8988T (cell line): ENCODE data around the gene HSBP1.

Source experiments
- DNase-seq: peaks from one replicate; pipeline ENCODE4 v3.0.0; 2011

The HSBP1 gene

DNA sequence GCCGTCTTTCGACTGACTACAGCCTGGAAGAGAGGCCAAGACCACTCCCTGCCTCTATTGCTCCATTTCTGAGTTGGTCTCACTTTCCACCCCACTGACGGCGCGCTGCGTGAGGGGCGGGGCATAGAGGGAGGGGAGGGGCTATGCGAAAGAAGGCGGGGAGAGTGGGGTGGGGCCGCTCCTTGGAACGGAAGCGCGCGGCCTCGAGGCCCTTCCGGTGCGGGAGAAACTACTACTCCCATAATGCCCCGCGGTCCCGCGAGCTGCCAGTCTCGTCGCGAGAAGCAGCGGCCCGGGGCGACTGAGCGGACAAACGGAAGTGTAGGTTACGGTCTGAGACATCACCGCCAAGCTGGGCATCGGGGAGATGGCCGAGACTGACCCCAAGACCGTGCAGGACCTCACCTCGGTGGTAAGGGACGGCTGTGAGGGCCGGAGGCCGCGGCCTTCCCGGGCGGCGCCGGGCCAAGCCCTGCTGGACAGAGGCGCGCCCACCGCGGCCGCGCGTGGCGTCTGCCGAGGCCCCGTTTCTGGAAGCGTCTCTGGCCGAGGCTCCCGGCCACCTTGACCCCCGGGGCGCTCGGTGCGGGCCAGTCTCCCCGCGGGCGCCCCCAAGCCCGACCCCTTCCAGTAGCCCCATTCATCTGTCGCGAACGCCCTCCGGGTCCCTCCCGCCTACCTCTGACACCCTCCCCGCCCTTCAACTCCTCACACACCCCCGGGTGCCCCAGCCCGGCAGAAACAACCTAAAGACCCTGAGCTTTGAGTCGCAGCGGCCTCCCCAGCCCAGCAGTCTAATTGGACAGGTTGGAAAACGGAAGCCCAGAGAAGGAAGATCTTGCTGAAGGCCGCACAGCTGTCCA is at the start of gene HSBP1:
Gene HSBP1 (plus strand): TSS at position 269 of the 863 bp plus-strand sequence. CDS start 99 bp downstream, at position 368.
- DNase-seq: peak; percentile 97

DNA sequence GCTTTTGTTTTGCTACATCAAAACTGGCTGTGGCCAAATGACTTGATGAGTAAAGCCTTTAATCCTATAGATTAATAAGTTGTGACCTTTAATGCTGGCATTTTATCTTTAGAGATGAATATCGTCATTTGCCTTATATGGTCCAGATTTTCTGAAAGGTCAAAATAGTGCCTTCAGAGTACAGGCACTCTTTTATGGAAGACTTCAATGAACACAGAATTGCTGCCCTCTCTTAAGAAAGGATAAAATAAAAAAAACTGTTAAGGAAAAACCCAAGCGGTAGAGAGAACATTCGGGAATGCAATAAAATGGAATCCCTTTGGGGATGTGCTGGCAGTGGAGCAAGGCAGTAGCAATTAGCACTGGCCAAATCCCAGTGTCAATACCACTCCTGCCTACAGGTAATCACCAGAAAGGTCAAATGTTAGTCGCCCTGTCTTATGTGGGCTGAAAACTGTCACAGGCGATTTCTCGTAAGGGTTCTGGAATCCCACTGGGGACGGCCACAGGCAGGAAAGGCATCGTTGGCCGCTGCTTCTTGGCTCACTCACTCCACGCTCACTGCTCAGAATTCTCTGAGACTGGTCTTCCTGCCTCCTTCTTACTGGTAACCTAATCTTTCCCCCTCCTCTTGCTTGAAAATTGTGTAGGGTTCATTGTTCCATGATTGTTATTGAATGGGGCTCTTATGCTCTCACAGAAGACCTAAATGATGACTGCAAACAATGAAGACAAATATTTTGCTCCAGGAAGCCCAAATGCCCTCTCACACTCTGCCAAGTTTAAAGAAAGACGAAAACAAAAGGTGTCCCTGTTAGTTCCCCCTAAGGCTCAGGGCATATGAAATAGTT is 45.4 kb upstream of the HSBP1 start:
- no peak for DNase-seq

DNA sequence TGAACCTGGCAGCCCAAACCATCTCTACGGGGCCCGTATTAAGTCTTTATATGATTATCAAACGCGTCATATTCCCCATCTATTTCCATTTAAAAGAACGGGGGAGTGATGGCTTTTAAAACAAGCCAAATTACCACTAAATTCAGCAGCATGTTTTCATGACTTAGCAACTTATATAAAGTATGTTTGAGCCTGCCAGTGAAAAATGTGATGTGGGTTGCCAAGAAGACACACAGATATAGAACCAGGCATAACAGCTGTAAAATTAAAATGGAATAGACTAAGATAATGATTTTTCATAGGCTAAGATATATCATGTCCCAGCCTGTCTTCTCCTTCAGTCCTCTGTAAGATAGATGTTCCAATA is 44.8 kb upstream of the HSBP1 start:
- no peak for DNase-seq

DNA sequence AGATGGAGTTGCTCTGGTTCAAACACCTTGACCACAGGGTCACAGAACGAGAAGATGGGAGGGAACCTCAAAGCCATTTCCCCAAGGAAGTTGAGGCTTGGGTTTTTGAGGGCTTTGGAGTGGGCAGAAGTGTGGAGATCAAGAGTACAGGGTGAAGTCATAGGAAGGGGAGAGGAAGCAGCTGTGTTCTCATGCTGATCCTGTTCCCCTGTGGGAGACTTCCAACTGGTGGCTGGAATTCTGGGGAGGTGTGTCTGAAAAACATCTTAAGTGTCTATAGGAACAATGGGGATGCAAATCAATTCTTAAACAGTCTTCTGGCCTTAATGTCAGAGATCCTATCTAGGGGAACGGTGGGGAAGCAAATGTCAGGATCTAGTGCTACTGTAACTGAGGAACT is 38.8 kb upstream of the HSBP1 start:
- DNase-seq: no peak

DNA sequence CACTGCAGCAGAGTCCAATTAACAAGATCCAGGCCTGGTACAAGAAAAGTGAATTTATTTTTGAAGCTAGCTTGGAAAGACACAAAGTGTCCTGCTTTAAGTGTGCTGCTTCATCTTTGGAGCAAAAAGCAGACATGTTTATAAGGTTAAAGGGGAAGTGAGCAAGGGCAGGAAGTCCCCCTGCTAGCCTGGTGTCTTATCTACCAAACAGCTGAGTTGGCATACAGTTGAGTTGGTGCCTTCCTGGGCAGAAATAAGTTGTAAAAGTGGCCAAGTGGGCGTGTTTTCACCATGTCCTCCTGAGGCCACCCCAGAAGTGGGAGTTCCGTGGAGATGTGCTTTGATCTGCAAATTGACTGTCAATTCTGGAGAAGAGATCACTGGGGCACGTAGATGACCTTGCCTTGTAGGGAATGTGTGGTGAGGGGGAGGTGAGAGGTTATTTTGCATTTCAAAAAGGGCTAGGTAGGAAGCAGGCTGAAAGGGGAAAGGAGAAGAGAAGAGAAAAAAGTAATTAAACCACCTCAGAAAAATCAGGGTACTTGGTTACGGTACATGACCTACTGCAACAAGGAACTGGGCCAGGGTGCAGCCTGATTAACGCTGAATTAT is 38.3 kb upstream of the HSBP1 start:
- DNase-seq: no peak

DNA sequence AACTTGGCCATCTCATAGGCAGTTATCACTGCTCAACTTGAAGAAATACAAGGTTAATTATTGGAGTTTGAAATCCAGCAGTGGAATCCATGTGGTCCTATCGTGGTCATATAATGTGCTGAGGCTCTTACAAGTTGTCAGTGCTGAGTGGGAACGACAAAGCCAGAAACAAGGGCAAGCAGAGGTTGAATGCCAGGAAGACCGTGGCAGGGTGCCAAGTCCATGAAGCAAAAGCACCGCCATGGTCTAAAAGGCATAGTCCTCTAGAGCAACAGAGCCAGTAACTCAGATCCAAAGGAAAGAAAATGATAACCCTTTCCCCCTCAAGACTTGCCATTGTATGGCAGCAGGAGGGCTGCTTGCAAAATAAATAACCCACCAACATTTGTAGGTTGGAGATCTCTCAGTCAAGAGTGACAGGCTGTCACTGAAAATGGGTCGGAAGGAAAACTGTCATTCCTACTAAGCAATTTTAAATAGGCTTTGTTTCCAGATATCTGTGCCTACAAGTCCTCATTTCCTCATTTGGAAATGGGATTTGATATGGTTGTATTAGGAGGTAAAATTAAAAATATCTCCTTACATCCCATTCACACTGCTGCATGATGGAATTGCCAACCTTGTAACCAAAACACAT is 36.4 kb upstream of the HSBP1 start:
- DNase-seq: no peak

DNA sequence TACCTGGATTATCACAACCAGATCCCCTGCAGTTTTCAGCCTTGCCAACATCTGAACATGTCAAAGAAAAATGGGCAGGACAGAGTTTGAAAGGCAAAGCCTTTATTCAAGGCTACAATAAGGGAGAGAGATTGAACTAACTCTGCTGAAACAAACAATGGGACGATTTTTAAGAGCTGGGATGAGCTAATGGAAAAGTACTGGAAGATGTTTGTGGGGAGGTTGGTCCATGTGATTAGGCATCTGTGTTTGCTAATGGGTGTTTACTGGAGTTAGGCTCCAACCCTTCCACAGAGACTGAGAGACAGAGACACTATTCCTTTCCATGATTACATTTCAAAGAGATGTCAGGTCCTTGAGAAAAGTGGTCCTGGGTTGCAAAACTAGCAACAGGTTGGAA is 35.0 kb upstream of the HSBP1 start:
- no peak for DNase-seq

DNA sequence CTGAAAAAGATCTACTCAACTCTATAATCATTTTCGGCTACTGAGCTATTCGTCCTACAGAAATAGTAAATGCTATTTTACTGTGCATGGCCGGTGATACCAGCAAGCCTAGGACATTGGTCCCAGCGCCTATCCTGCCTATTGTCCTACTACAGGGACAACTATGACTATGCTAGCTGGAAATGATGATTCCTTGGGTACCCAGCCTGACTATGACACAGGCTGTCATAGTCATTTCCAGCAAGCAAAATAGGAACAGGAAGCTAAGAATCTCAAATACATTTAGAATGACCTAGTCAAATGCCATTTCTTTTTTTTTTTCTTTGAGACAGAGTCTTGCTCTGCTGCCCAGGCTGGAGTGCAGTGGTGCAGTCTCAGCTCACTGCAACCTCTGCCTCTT is 33.7 kb upstream of the HSBP1 start:
- no peak for DNase-seq

DNA sequence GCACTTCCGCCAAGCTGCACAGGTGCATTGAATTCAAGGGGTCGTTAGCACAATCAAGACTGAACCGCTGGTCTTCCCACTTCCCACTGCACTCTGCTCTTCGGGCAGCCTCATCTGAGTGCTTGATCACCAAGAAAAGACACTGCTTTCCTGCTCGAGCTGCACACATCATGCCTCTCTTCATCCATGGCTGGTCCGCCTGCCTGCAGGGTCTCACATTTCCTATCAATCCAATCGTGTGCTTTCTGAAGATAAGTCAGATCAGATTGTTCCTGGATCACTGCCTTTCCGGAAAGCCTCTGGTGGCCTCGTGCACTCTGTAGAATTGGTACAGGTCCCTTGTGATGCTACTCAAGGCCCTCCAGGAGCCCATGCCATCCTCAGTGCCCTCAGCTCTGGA is 30.8 kb upstream of the HSBP1 start:
- DNase-seq: no peak

DNA sequence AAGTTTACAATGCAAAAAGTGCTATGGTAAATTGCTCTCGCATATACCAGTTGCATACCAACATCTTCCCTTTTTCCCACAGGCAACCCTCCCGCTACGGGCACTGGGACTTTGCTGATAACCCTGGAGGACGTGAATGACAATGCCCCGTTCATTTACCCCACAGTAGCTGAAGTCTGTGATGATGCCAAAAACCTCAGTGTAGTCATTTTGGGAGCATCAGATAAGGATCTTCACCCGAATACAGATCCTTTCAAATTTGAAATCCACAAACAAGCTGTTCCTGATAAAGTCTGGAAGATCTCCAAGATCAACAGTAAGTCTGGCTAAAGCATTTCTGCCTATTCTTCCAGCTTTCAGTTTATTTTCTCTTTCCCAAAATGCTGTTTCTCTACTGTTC is 27.9 kb upstream of the HSBP1 start:
- no peak for DNase-seq

DNA sequence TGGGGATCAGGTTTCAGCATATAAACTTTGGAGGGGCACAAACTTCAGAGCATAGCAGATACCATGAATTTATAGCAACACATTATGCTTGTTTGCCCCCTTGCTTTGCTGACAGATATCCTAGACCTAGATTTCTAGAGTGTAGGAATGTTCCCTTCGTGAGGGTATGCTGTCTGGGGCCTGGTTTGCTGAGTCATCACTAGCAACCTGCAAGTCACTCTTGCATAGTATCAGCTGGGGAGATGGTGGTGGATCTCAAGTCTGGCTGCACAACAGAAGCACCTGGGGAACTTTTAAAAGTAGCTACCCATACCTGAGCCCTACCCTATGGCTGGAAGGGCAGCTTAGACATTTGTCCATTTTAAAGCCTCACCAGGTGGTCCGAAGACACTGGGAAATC is 22.3 kb upstream of the HSBP1 start:
- no peak for DNase-seq

DNA sequence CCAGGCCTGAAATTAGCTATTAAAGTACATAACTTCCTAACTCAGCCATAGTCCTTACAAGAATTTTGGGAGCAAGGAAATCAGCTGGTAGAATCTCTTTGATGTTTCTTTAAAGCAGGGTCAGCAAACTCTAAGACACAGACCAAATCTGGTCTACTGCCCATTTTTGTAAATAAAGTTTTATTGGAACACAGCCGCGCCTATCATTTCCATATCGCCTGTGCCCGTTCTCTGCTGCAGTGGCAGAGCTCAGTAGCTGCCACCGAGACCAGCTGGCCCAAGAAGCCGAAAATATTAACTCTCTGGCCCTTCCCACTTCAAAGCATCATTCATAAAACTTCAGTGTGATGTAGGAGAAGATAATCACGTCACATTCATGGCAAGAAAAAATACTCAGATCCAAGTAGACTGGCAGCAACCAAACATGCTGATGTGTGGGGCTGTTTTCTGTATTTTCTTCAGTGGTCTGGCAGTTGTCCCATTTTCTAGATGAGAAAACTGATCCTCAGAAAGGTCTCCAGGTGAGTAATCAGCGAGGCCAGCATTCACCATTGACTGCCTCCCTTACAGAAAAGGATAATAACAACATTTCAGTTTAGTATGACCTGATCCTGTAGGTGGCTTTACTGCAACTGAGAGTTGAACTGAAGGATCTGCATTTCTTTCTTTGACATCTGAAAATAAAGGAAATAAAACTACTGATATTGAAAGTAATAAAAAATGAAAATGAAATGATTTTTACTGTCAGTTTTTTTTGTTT is 18.0 kb upstream of the HSBP1 start:
- no peak for DNase-seq

DNA sequence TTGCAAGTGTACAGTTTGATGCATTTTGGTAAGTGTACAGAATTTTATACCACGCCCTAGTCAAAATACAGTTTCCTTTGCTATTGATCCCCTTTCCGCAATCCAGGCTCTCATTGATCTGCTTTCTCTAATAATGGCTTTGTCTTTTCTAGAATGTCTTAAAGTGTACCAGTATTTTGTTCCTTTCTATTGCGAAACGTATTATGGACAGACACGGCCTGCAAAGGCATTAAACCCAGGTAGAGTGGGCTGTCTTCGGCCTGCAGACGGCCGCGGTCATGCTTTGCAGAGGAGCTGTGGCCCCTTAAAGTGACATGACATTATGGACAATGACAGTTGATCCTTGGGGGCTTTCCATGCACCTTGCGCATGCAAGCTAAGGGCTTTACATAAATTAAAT is 15.9 kb upstream of the HSBP1 start:
- DNase-seq: no peak

DNA sequence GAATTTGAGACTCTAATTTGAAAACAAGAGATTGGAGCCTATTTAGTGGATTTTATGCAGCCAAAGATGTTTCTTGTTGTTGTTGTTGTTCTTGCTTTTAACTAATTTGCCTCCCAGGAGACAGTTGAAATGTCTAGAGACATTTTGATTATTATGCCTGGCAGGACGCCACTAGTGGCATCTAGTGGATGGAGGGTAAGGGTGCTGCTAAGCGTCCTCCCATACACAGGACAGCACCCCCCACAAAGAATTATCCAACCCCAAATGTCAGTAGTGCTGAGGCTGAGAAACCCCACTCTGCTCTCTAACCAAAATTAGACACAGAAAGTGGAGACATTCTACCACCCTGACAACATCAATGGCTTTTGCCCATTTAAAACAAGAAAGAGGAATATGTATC is 15.4 kb upstream of the HSBP1 start:
- DNase-seq: no peak

DNA sequence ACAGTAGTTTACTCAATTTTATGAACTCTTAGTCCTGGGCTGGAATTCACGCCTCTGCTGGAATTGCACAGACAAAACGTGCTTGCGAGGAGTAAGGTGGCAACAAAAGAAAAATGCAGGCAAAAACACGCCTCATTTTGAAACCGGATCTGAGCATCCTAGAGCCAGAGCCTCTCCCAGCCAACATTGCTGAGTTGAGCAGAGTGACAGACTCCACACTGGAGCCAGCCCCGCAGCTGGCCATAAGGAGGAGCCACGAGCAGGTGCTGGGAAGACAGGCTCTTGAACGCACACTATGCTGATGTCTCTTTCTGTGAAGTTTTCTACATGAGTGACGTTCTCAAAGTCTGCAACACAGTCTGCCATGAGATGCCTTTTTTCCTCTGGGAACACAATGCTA is 14.6 kb upstream of the HSBP1 start:
- DNase-seq: no peak

DNA sequence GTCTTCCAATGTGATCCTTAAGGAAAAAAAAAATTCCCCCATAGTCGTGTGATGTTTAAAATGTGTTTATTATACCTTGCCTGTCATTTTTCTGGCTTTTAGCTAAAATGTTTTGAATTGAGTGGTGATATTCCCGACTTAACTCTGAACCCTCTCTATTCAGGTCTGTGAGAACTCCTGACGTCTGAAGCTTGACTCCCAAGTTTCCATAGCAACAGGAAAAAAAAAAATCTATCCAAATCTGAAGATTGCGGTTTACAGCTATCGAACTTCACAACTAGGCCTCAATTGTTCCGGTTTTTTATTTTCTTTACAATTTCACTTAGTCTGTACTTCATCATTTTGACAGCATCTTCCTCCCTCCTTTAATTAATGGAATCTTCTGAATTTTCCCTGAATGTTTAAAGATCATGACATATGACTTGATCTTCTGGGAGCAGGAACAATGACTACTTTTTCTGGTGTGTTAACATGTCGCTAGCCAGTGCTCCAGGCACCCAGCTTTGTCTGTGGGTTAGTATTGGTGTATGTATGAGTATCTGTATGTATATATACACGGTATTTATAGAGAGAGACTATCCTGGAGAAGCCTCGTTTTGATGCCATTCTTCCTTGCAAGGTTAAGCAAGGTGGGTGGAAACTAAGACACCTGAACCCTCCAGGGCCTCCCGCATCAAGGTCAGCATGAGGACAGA is 12.8 kb upstream of the HSBP1 start:
- no peak for DNase-seq

DNA sequence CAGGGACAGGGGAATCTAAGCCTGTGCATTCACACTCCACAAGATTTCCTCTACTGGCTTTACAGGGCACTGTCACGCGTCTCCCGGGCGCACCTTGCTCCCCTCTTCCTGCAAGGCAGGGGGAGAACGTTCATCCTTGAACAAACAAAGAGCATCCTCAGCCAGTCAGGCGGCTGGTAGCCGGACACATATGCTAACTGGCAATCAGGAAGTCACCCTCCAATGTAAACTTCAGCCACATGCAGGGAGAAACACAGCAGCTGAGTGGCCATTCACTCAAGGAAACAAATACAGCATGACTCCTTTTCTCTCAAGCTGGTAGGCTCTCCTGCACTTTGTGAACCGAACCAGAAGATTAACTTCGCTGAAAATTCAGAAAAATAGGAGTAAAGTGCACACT is 10.8 kb upstream of the HSBP1 start:
- DNase-seq: no peak

DNA sequence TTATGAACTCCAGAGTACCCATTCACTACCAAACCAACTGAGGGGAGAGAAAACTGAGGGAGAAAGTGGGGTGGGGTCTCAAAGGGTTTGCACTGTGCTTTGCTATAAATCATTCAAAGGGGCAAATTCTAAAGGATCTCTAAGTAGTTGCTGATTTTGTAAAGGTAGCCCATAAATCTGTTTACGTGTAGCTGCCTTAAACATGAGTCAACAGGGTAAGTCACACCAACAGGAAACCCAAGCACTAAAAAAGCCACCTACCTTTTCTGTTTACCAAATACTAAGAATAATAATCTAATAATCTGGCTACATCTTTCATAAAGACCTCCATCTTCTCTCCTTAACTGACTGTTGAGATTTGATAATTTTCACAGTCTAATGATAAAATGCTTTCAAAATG is 8.4 kb upstream of the HSBP1 start:
- no peak for DNase-seq

DNA sequence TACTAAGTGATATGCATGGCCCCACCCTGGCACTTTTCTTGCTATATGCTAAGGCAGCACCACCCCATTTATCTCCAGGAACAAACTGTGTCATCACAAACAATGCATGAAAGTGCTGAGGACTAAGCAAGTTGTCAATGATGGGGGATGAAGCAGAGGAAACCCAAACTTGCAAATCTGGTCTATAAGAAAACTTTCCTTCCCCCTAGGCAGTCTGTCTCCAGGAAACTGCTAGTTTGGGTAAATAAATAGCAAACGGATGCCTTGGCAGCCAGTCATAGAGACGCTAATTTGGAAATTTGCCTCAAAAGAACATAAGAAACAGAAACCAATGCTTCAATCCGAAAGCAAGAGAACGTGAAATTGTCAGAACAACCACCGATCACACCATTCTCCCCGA is 5.6 kb upstream of the HSBP1 start:
- DNase-seq: no peak

DNA sequence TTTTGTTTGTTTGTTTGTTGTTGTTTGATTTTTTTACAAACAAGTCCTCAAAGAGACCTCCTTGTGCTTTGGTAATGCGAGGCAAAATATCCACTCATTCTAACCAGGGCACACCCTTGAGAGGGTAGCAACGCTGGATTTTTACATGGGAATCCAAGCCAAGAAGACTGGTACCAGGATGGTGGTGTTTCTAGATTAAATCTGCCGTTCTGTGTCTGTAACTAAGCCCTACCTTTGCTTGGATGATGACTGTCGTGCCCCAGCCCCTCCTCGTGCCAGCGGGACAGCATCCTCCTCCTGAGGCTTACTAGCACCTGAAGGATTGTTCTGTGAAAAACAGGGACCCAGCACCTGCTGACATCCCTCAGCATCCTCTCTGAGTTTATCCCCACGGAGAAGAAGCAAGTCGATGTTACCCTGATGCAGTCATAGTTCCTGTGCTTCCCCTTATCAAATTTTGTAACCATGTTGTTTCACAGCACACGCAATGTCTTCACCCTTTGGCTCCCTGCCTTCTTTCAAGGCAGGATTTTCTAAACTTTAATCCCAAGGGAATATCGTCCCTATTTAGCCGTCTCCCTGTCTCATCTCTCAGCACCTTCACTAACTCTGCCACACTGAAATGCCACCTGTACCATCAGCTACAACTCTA is 5.1 kb upstream of the HSBP1 start:
- no peak for DNase-seq

DNA sequence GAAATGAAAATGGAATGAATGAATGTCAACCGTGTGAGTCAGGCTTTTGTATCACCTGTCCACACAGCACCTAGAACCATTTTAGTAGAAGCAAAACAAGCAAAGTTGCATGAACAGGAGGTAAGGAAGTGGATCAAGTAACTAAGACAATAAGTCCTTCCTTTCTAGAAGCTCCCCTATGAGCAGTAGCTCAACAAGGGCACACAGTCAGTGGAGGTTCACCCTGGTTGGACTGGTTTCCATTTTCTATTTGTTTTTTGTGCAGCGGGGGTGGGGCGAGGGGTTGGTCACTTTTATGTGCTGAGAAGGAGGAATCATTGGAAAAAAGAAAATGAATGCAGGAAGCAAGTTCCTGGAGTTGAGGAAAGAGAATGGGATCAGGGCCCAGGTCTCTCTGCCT is 4.0 kb upstream of the HSBP1 start:
- DNase-seq: no peak
